SK-N-SH (cell line): ENCODE data around the gene UCHL5.

ENCODE experiments used
- CTCF ChIP-seq: fragments of 200-600 bp; sonication (generic); IDR thresholded peaks from 2 replicates; pipeline ENCODE4 v1.6.1; 2017; ENCODE audit warnings: antibody characterized with exemption, mild to moderate bottlenecking, moderate library complexity
- FOSL2 ChIP-seq: IDR thresholded peaks from 2 replicates; pipeline ENCODE4 v1.4.0; 2012; ENCODE audit warnings: low read depth, mild to moderate bottlenecking, moderate library complexity, borderline replicate concordance
- GABPA ChIP-seq: IDR thresholded peaks from 2 replicates; pipeline ENCODE4 v1.4.0; 2012; ENCODE audit warnings: low read depth, mild to moderate bottlenecking
- SIN3A ChIP-seq: IDR thresholded peaks from 2 replicates; pipeline ENCODE4 v1.6.1; 2012; ENCODE audit warnings: low read depth, mild to moderate bottlenecking, low read length, moderate library complexity, borderline replicate concordance
- SMC3 ChIP-seq: IDR thresholded peaks from 2 replicates; pipeline ENCODE4 v1.6.1; 2012; ENCODE audit warnings: low read depth, low read length, improper control_type of control experiment
- USF2 ChIP-seq: fragments of 150-350 bp; IDR thresholded peaks from 2 replicates; pipeline ENCODE4 v1.6.1; 2017; ENCODE audit warnings: antibody characterized with exemption, low read length, low read depth, borderline replicate concordance
- YY1 ChIP-seq: IDR thresholded peaks from 2 replicates; pipeline ENCODE4 v1.4.0; 2012; ENCODE audit warnings: low read depth, mild to moderate bottlenecking

- 0 out of 2 replicates have a peak, but pooled peaks have one; percentile 18 for TF ChIP-seq FOSL2
- no peak for TF ChIP-seq GABPA
- TF ChIP-seq CTCF, result no peak
- no peak for TF ChIP-seq SIN3A
- no peak for TF ChIP-seq YY1
- TF ChIP-seq SMC3, result no peak
- TF ChIP-seq USF2, result no peak
Measured at GRCh38 chr1:193014400-193014799, 44.8 kb downstream of the UCHL5 start.
